ENCODE data around the gene TTC23. TPM values are rescaled to one million over a fixed set of nuclear protein-coding genes. Genes with fewer than 3 reads are reported as not detected.
"Not testable (repeated sequence)": the region's sequence is repeated elsewhere in the genome, so short reads cannot be mapped to it uniquely, and the experiment has no call there.

TTC23 gene
- total and polyA plus RNA-seq, 2 donors: 17.8 to 57.0 TPM

GRCh38 chr15:99239545-99240198 is 9.7 kb downstream of the TTC23 start:
- H3K4me3 ChIP-seq (ENCODE audit: low read depth, low read length): no peak overlapping the region
- no peak overlapping the region for H3K27ac ChIP-seq (ENCODE audit: low read depth)
- no peaks in the 10 kb centered on the region for H3K4me1 ChIP-seq (ENCODE audit: insufficient read depth)
- DNase-seq (ENCODE audit: extremely low spot score): no peak
- peaks cover 2% of the 10 kb centered on the region for H3K36me3 ChIP-seq (ENCODE audit: insufficient read depth)
- 68% methylated on average over 1 of the region's 1 CpG for WGBS

- DNase-seq (ENCODE audit: extremely low spot score): no peak
- WGBS: 87% methylated on average over 3 of the region's 3 CpGs
- Histone ChIP-seq H3K4me1 (ENCODE audit: insufficient read depth) (no peaks in the 10 kb centered on the region), H3K36me3 (ENCODE audit: insufficient read depth) (peaks cover 2% of the 10 kb centered on the region), H3K27ac (ENCODE audit: low read depth) (no peak overlapping the region), H3K4me3 (ENCODE audit: low read depth, low read length) (no peak overlapping the region)
These were observed 10.5 kb downstream of the TTC23 start for GRCh38 chr15:99238849-99239248.

GRCh38 chr15:99234160-99234559 is 15.2 kb downstream of the TTC23 start:
- WGBS: 97% methylated on average over 6 of the region's 6 CpGs
- not testable (repeated sequence) for DNase-seq (ENCODE audit: extremely low spot score); H3K27ac ChIP-seq (ENCODE audit: low read depth)

GRCh38 chr15:99232740-99233139 is 16.6 kb downstream of the TTC23 start:
- no peaks in the 10 kb centered on the region for H3K4me1 ChIP-seq (ENCODE audit: insufficient read depth)
- H3K36me3 ChIP-seq (ENCODE audit: insufficient read depth): no peaks in the 10 kb centered on the region
- H3K27ac ChIP-seq (ENCODE audit: low read depth): no peak overlapping the region
- no peak overlapping the region for H3K4me3 ChIP-seq (ENCODE audit: low read depth, low read length)
- no peak for DNase-seq (ENCODE audit: extremely low spot score)
- over 99% methylated on average over 2 of the region's 2 CpGs for WGBS

More at GRCh38 chr15:99234160-99234559, 15.2 kb downstream of the TTC23 start:
- H3K4me3 ChIP-seq (ENCODE audit: low read depth, low read length); H3K36me3 ChIP-seq (ENCODE audit: insufficient read depth); H3K4me1 ChIP-seq (ENCODE audit: insufficient read depth): not testable (repeated sequence)

GRCh38 chr15:99230867-99231266 is 18.5 kb downstream of the TTC23 start:
- no peaks in the 10 kb centered on the region for H3K4me1 ChIP-seq (ENCODE audit: insufficient read depth)
- WGBS: 96% methylated on average over 4 of the region's 4 CpGs

GRCh38 chr15:99228120-99228770 is 21.1 kb downstream of the TTC23 start:
- Histone ChIP-seq H3K36me3 (ENCODE audit: insufficient read depth) (no peaks in the 10 kb centered on the region), H3K4me1 (ENCODE audit: insufficient read depth) (no peaks in the 10 kb centered on the region), H3K4me3 (ENCODE audit: low read depth, low read length) (no peak overlapping the region), H3K27ac (ENCODE audit: low read depth) (no peak overlapping the region)
- no peak for DNase-seq (ENCODE audit: extremely low spot score)
- 96% methylated on average over 3 of the region's 3 CpGs for WGBS

More at GRCh38 chr15:99230867-99231266, 18.5 kb downstream of the TTC23 start:
- Histone ChIP-seq H3K4me3 (ENCODE audit: low read depth, low read length) (no peak overlapping the region), H3K36me3 (ENCODE audit: insufficient read depth) (no peaks in the 10 kb centered on the region), H3K27ac (ENCODE audit: low read depth) (no peak overlapping the region)
- no peak for DNase-seq (ENCODE audit: extremely low spot score)

- 79% methylated on average over 3 of the region's 3 CpGs for WGBS
- no peak for DNase-seq (ENCODE audit: extremely low spot score)
- no peaks in the 10 kb centered on the region for H3K4me1 ChIP-seq (ENCODE audit: insufficient read depth)
- no peak overlapping the region for H3K27ac ChIP-seq (ENCODE audit: low read depth)
- no peak overlapping the region for H3K4me3 ChIP-seq (ENCODE audit: low read depth, low read length)
- no peaks in the 10 kb centered on the region for H3K36me3 ChIP-seq (ENCODE audit: insufficient read depth)
These were observed 22.6 kb downstream of the TTC23 start for GRCh38 chr15:99226802-99227201.

GRCh38 chr15:99224372-99225214 is 24.8 kb downstream of the TTC23 start:
- H3K4me1 ChIP-seq (ENCODE audit: insufficient read depth): no peaks in the 10 kb centered on the region
- H3K36me3 ChIP-seq (ENCODE audit: insufficient read depth): no peaks in the 10 kb centered on the region
- DNase-seq (ENCODE audit: extremely low spot score): no peak
- 94% methylated on average over 6 of the region's 6 CpGs for WGBS
- H3K4me3 ChIP-seq (ENCODE audit: low read depth, low read length): no peak overlapping the region
- no peak overlapping the region for H3K27ac ChIP-seq (ENCODE audit: low read depth)

- Histone ChIP-seq H3K4me1 (ENCODE audit: insufficient read depth) (no peaks in the 10 kb centered on the region), H3K36me3 (ENCODE audit: insufficient read depth) (peaks cover 5% of the 10 kb centered on the region), H3K4me3 (ENCODE audit: low read depth, low read length) (no peak overlapping the region), H3K27ac (ENCODE audit: low read depth) (no peak overlapping the region)
- WGBS: 0% methylated on average over 1 of the region's 1 CpG
- peak; percentile 45 for DNase-seq (ENCODE audit: extremely low spot score)
These were observed 36.1 kb downstream of the TTC23 start for GRCh38 chr15:99213187-99213811.

GRCh38 chr15:99212406-99212805 is 37.0 kb downstream of the TTC23 start:
- Histone ChIP-seq H3K4me3 (ENCODE audit: low read depth, low read length) (no peak overlapping the region), H3K36me3 (ENCODE audit: insufficient read depth) (peaks cover 2% of the 10 kb centered on the region), H3K27ac (ENCODE audit: low read depth) (no peak overlapping the region), H3K4me1 (ENCODE audit: insufficient read depth) (no peaks in the 10 kb centered on the region)
- 67% methylated on average over 7 of the region's 7 CpGs for WGBS
- DNase-seq (ENCODE audit: extremely low spot score): no peak

GRCh38 chr15:99211926-99212325 is 37.5 kb downstream of the TTC23 start:
- H3K4me1 ChIP-seq (ENCODE audit: insufficient read depth): no peaks in the 10 kb centered on the region
- H3K36me3 ChIP-seq (ENCODE audit: insufficient read depth): peaks cover 2% of the 10 kb centered on the region
- 66% methylated on average over 4 of the region's 4 CpGs for WGBS
- no peak for DNase-seq (ENCODE audit: extremely low spot score)
- no peak overlapping the region for H3K4me3 ChIP-seq (ENCODE audit: low read depth, low read length)
- H3K27ac ChIP-seq (ENCODE audit: low read depth): no peak overlapping the region

- peaks cover 2% of the 10 kb centered on the region for H3K36me3 ChIP-seq (ENCODE audit: insufficient read depth)
- H3K4me1 ChIP-seq (ENCODE audit: insufficient read depth): no peaks in the 10 kb centered on the region
- H3K4me3 ChIP-seq (ENCODE audit: low read depth, low read length): no peak overlapping the region
- no peak for DNase-seq (ENCODE audit: extremely low spot score)
- no peak overlapping the region for H3K27ac ChIP-seq (ENCODE audit: low read depth)
These were observed 39.0 kb downstream of the TTC23 start for GRCh38 chr15:99210334-99210733.

- Histone ChIP-seq H3K36me3 (ENCODE audit: insufficient read depth) (peaks cover 2% of the 10 kb centered on the region), H3K4me3 (ENCODE audit: low read depth, low read length) (no peak overlapping the region), H3K4me1 (ENCODE audit: insufficient read depth) (no peaks in the 10 kb centered on the region), H3K27ac (ENCODE audit: low read depth) (no peak overlapping the region)
- no peak for DNase-seq (ENCODE audit: extremely low spot score)
- 79% methylated on average over 2 of the region's 2 CpGs for WGBS
These were observed 40.1 kb downstream of the TTC23 start for GRCh38 chr15:99209326-99209725.

All from urinary bladder (tissue), 4 donors.